Placental epithelial cell (primary cell): ENCODE results near the gene SCD. TPM values are rescaled to one million over a fixed set of nuclear protein-coding genes. Genes with fewer than 3 reads are reported as not detected.

Source experiments
- small RNA-seq: library from RNA; depleted of rRNA; stranded (forward); fragments of <200 nt; gene quantifications from one replicate; pipeline ENCODE3, GENCODE V24; 2012
- total RNA-seq: library from RNA; depleted of rRNA; stranded (reverse); fragments of >200 nt; gene quantifications from 2 replicates; pipeline ENCODE4 v1.2.3, GENCODE V29; 2012

The SCD gene
- 12.2 and 247 TPM in 2 replicates for total RNA-seq

DNA sequence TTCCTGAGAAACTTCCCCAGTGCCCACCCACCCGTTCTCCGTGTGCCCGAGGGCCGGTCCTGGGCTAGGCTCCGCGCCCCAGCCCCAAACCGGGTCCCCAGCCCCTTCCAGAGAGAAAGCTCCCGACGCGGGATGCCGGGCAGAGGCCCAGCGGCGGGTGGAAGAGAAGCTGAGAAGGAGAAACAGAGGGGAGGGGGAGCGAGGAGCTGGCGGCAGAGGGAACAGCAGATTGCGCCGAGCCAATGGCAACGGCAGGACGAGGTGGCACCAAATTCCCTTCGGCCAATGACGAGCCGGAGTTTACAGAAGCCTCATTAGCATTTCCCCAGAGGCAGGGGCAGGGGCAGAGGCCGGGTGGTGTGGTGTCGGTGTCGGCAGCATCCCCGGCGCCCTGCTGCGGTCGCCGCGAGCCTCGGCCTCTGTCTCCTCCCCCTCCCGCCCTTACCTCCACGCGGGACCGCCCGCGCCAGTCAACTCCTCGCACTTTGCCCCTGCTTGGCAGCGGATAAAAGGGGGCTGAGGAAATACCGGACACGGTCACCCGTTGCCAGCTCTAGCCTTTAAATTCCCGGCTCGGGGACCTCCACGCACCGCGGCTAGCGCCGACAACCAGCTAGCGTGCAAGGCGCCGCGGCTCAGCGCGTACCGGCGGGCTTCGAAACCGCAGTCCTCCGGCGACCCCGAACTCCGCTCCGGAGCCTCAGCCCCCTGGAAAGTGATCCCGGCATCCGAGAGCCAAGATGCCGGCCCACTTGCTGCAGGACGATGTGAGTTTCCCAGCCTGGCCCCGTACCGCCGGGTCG is at the start of gene SCD:
TSS of gene SCD (plus strand) at position 469 of the 803 bp plus-strand sequence. CDS start at position 741, 272 bp downstream.

DNA sequence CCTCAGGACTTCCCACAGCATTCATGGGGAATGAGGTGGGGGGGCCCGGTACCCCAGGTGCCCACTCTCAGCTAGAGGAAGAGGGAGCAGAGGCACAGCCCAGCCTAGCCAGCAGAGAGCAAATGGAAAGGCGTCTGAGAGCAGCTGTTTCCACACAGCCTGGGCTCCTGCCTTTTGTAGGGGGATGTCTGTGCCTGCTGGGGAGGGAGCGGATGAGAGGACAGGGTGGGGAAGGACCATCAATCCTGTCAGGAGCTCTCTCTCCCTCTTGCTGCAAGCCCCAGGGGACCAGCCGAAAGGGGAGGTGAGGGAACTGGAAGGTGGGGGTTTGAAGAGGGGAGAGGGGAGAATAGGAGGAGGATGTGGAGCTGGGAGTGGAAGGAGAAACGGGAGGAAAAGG is 17.0 kb upstream of the SCD start, which contains the start of gene PKD2L1:
TSS of gene PKD2L1 (minus strand) at position 150 of the 400 bp plus-strand sequence. CDS start at position 25, 125 bp downstream.

Small RNA genes lying within 50 kb of the gene (small RNA-seq; reads per million reads assigned to genes)
- gene RF00019: not detected

Other genes with a start within 250 kb of the SCD start
- 17.7 and 19.6 TPM in 2 replicates for gene ERLIN1, start 161.2 kb upstream of the SCD start, total RNA-seq
- 11.8 and 14.1 TPM in 2 replicates for gene CHUK, start 117.6 kb upstream of the SCD start, total RNA-seq
- gene CWF19L1, start 79.6 kb upstream of the SCD start, total RNA-seq: 16.1 and 27.1 TPM in 2 replicates
- gene BLOC1S2, start 60.6 kb upstream of the SCD start, total RNA-seq: 32.2 and 52.2 TPM in 2 replicates
- gene PKD2L1, start 17.0 kb upstream of the SCD start, total RNA-seq: not detected in 2 replicates
- gene WNT8B, start 115.8 kb downstream of the SCD start, total RNA-seq: not detected in 2 replicates
- gene SEC31B, start 172.6 kb downstream of the SCD start, total RNA-seq: 2.6 and 3.5 TPM in 2 replicates
- 80.9 and 139 TPM in 2 replicates for gene NDUFB8, start 182.6 kb downstream of the SCD start, total RNA-seq
- 15.7 and 17.6 TPM in 2 replicates for gene HIF1AN, start 188.7 kb downstream of the SCD start, total RNA-seq